Measurements from ENCODE around the gene NKX2-3. TPM values are rescaled to one million over a fixed set of nuclear protein-coding genes. Genes with fewer than 3 reads are reported as not detected.
A peak's percentile ranks its signal among the peaks of the same experiment; 100 is the strongest.

NKX2-3 gene
- total and polyA plus RNA-seq, 8 donors: 0.28 to 6.2 (median 1.3) TPM

GRCh38 chr10:99560277-99561126 is 27.8 kb downstream of the NKX2-3 start:
- Histone ChIP-seq H3K4me3 (no peak overlapping the region), H3K9me3 (no peaks in the 10 kb centered on the region), H3K36me3 (no peaks in the 10 kb centered on the region), H3K27ac (no peak overlapping the region), H3K4me1 (no peaks in the 10 kb centered on the region), H3K27me3 (no peaks in the 10 kb centered on the region)
- ATAC-seq: peak in 3 of 4 donors; percentile 61 to 70 (median 67)
- 25 to 26% methylated on average over 13 of the region's 13 CpGs for WGBS, 2 donors
- intact Hi-C loops (cut with DNase I): no loop called here
- TF ChIP-seq, protein P1, sequence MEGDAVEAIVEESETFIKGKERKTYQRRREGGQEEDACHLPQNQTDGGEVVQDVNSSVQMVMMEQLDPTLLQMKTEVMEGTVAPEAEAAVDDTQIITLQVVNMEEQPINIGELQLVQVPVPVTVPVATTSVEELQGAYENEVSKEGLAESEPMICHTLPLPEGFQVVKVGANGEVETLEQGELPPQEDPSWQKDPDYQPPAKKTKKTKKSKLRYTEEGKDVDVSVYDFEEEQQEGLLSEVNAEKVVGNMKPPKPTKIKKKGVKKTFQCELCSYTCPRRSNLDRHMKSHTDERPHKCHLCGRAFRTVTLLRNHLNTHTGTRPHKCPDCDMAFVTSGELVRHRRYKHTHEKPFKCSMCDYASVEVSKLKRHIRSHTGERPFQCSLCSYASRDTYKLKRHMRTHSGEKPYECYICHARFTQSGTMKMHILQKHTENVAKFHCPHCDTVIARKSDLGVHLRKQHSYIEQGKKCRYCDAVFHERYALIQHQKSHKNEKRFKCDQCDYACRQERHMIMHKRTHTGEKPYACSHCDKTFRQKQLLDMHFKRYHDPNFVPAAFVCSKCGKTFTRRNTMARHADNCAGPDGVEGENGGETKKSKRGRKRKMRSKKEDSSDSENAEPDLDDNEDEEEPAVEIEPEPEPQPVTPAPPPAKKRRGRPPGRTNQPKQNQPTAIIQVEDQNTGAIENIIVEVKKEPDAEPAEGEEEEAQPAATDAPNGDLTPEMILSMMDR (IDR thresholded peaks at IDR 0.05): peak; percentile 53 to 87 (median 82)
- no peak for FAIRE-seq
- peak in 3 of 6 donors; percentile 9 to 40 (median 34) for DNase-seq

GRCh38 chr10:99562631-99563030 is 29.9 kb downstream of the NKX2-3 start:
- WGBS, 2 donors: 52 to 54% methylated on average over 2 of the region's 2 CpGs
- Histone ChIP-seq H3K36me3 (no peaks in the 10 kb centered on the region), H3K27me3 (peaks cover 0 to 3% (median 0%) of the 10 kb centered on the region in 4 donors), H3K4me1 (no peaks in the 10 kb centered on the region), H3K4me3 (no peak overlapping the region), H3K27ac (no peak overlapping the region), H3K9me3 (no peaks in the 10 kb centered on the region)
- intact Hi-C loops (cut with DNase I): no loop called here
- no peak for DNase-seq
- FAIRE-seq: no peak
- TF ChIP-seq, protein P1 (IDR thresholded peaks at IDR 0.05): no peak
- ATAC-seq: no peak

DNA sequence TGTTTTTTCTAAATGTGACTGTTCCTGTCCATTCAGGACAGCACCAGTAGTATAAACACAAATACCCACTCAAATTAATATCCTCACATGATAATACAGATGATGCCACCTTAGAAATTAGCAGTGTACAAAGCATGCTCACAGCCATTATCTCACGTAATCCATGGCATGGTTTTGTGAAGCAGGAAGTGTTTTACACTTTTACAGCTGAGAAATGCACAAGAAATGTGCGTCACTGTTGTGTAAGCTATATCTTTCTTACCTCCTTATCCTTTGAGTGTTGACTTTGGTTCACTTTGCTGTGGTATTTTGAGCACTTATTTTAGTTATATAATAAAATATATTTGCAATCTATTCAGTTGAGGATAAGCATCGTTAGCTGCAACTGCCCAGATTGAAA is 31.6 kb downstream of the NKX2-3 start:
- intact Hi-C loops (cut with DNase I): no loop called here
- H3K4me3 ChIP-seq: no peak overlapping the region
- no peaks in the 10 kb centered on the region for H3K36me3 ChIP-seq
- H3K27me3 ChIP-seq: peaks cover 0 to 3% (median 0%) of the 10 kb centered on the region in 4 donors
- 34 to 37% methylated on average over 3 of the region's 3 CpGs for WGBS, 2 donors
- no peaks in the 10 kb centered on the region for H3K4me1 ChIP-seq
- DNase-seq (no peak), FAIRE-seq (no peak), ATAC-seq (no peak)
- H3K9me3 ChIP-seq: no peaks in the 10 kb centered on the region
- H3K27ac ChIP-seq: no peak overlapping the region
- TF ChIP-seq, protein P1 (IDR thresholded peaks at IDR 0.05): no peak

- Histone ChIP-seq H3K36me3 (no peaks in the 10 kb centered on the region), H3K4me3 (no peak overlapping the region), H3K9me3 (no peaks in the 10 kb centered on the region), H3K27me3 (peaks cover 0 to 3% (median 0%) of the 10 kb centered on the region in 4 donors), H3K27ac (no peak overlapping the region), H3K4me1 (no peaks in the 10 kb centered on the region)
- TF ChIP-seq, protein P1 (IDR thresholded peaks at IDR 0.05): no peak
- 77 to 92% methylated on average over 4 of the region's 4 CpGs for WGBS, 2 donors
- ATAC-seq: no peak
- intact Hi-C loops (cut with DNase I): no loop called here
- DNase-seq: no peak
- no peak for FAIRE-seq
These were observed 32.4 kb downstream of the NKX2-3 start for GRCh38 chr10:99565166-99565565.
